Fibroblast of mammary gland (primary cell): ENCODE data around the gene SPATS2.

Experiments
- DNase-seq: peaks from one replicate; pipeline ENCODE4 v3.0.0-alpha.2; 2010; ENCODE audit warnings: low read depth
- H3K4me3 ChIP-seq: 2 replicates; pipeline ENCODE4 v1.5.1; 2011; ENCODE audit warnings: low read depth, mild to moderate bottlenecking, low read length, moderate library complexity; ENCODE audit not compliant: control insufficient read depth
- CTCF ChIP-seq: conservative IDR thresholded peaks from 2 replicates; pipeline ENCODE4 v1.5.1; 2011; ENCODE audit warnings: low read depth, low read length, inconsistent platforms; ENCODE audit not compliant: control insufficient read depth, insufficient read depth

The SPATS2 gene

GRCh38 chr12:49568442-49569162 lies 201.3 kb downstream of the SPATS2 start:
- DNase-seq = no peak
- peak overlapping the region; percentile 98 for H3K4me3 ChIP-seq
- TF ChIP-seq CTCF = no peak
